T-helper 2 cell treated with Interferon-gamma antibody and Interleukin-4, amounts not matched to agents 5 μg/mL and 100 μg/mL, for 36 hours (primary cell): Measurements from ENCODE around the gene FBXO42.
"Not testable (repeated sequence)": the region's sequence is repeated elsewhere in the genome, so short reads cannot be mapped to it uniquely, and the experiment has no call there.

Experiments
- DNase-seq: peaks from one replicate; pipeline ENCODE4 v3.0.0; 2021; ENCODE audit warnings: low spot score
- H3K27ac Mint-ChIP-seq: one replicate; pipeline ENCODE4 v1.8.0; 2021; ENCODE audit warnings: mild to moderate bottlenecking, mixed read lengths
- H3K27me3 Mint-ChIP-seq: one replicate; pipeline ENCODE4 v1.8.0; 2021; ENCODE audit warnings: low read depth, mixed read lengths
- H3K36me3 Mint-ChIP-seq: one replicate; pipeline ENCODE4 v1.8.0; 2021; ENCODE audit warnings: low read depth, mixed read lengths
- H3K4me1 Mint-ChIP-seq: one replicate; pipeline ENCODE4 v1.8.0; 2021; ENCODE audit warnings: low read depth, mixed read lengths
- H3K4me3 Mint-ChIP-seq: one replicate; pipeline ENCODE4 v1.8.0; 2022; ENCODE audit warnings: mild to moderate bottlenecking, moderate library complexity, mixed read lengths
- H3K9me3 Mint-ChIP-seq: one replicate; pipeline ENCODE4 v1.8.0; 2021; ENCODE audit warnings: mixed read lengths

FBXO42 gene

GRCh38 chr1:16226490-16227179 lies 125.6 kb downstream of the FBXO42 start:
- no peak for DNase-seq
- peaks cover 38% of the 10 kb centered on the region for H3K27me3 Mint-ChIP-seq
- no peaks in the 10 kb centered on the region for H3K9me3 Mint-ChIP-seq
- H3K27ac Mint-ChIP-seq = no peak overlapping the region
- peaks cover 2% of the 10 kb centered on the region for H3K4me1 Mint-ChIP-seq
- H3K36me3 Mint-ChIP-seq = no peaks in the 10 kb centered on the region
- H3K4me3 Mint-ChIP-seq = no peak overlapping the region

- no peak for DNase-seq
- H3K4me3 Mint-ChIP-seq = no peak overlapping the region
- H3K36me3 Mint-ChIP-seq = no peaks in the 10 kb centered on the region
- H3K4me1 Mint-ChIP-seq = peaks cover 2% of the 10 kb centered on the region
- no peak overlapping the region for H3K27ac Mint-ChIP-seq
- no peaks in the 10 kb centered on the region for H3K9me3 Mint-ChIP-seq
- H3K27me3 Mint-ChIP-seq = peaks cover 41% of the 10 kb centered on the region
Observed at GRCh38 chr1:16226129-16226489, 126.2 kb downstream of the FBXO42 start.

GRCh38 chr1:16224472-16224871 lies 127.8 kb downstream of the FBXO42 start:
- H3K27me3 Mint-ChIP-seq = peaks cover 41% of the 10 kb centered on the region
- H3K9me3 Mint-ChIP-seq = no peaks in the 10 kb centered on the region
- no peak overlapping the region for H3K27ac Mint-ChIP-seq
- DNase-seq = no peak
- H3K36me3 Mint-ChIP-seq = no peaks in the 10 kb centered on the region
- H3K4me1 Mint-ChIP-seq = peaks cover 10% of the 10 kb centered on the region
- no peak overlapping the region for H3K4me3 Mint-ChIP-seq

GRCh38 chr1:16222716-16223115 lies 129.6 kb downstream of the FBXO42 start:
- H3K4me1 Mint-ChIP-seq = peaks cover 14% of the 10 kb centered on the region
- H3K27me3 Mint-ChIP-seq = peaks cover 28% of the 10 kb centered on the region
- not testable (repeated sequence) for DNase-seq, H3K36me3 Mint-ChIP-seq, H3K27ac Mint-ChIP-seq, H3K9me3 Mint-ChIP-seq, H3K4me3 Mint-ChIP-seq

DNA sequence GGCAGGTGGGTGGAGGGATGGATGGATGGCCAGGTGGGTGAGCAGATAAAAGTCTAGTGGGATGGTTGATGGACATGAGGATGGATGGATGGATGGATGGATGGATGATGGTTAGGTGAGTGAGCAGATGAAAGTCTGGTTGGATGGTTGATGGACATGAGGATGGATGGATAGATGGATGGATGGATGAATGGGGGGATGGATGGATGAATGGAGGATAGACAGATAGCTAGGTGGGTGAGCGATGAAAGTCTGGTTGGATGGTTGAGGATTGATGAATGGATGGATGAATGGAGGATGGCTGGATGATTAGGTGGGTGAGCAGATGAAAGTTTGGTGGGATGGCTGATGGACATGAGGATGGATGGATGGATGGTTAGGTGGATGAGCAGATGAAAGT lies 130.8 kb downstream of the FBXO42 start:
- H3K4me3 Mint-ChIP-seq = no peak overlapping the region
- H3K27me3 Mint-ChIP-seq = peaks cover 19% of the 10 kb centered on the region
- no peaks in the 10 kb centered on the region for H3K36me3 Mint-ChIP-seq
- DNase-seq = no peak
- no peak overlapping the region for H3K27ac Mint-ChIP-seq
- H3K4me1 Mint-ChIP-seq = peaks cover 16% of the 10 kb centered on the region
- H3K9me3 Mint-ChIP-seq = no peaks in the 10 kb centered on the region

DNA sequence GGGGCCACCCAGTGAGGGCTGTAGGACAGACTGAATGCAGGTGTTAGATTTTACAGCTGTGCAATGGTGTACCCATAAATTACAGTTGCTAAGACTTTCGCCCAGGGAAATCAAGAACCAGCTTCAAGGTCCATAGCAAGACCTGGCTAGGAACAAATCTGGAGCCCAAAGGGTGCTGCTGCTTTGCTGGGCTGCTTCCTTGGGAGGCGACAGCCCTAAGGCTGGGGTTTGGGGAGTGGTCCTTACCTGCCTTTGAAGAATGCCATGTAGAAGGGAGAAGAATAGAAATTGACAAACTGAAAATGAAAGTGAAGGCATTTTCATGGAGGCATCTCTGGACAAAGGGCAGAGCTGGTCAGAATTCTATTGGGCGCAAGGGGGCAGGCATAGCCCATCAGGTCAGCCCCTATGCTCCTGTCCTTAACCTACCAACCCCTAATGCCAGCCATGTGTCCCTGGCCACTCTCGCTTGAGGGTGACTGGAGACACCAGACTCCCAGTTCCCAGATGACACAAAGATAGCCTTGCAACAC lies 132.2 kb downstream of the FBXO42 start:
- H3K4me3 Mint-ChIP-seq = peak overlapping the region; percentile 45
- H3K27me3 Mint-ChIP-seq = peaks cover 10% of the 10 kb centered on the region
- H3K36me3 Mint-ChIP-seq = no peaks in the 10 kb centered on the region
- no peaks in the 10 kb centered on the region for H3K9me3 Mint-ChIP-seq
- no peak overlapping the region for H3K27ac Mint-ChIP-seq
- peaks cover 21% of the 10 kb centered on the region for H3K4me1 Mint-ChIP-seq
- DNase-seq = no peak

DNA sequence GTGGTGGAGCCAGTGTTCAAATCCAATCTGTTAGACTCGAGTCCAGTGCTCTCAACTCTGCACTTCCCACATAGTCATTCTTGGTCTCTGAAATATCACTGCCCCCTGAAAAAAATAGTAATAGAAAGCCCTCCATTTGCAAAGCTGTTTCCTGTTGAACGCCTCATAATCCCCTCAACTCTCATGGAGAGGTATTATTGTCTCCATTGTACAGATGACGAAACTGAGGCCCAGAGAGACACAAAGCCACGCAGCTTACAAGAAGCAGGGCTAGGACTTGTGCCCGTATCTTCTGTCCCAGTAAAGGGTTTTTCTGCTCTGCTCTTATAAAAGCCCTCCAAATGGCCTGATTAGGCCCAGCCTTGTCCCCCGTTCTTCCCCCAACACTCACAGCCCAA lies 133.6 kb downstream of the FBXO42 start:
- no peak overlapping the region for H3K27ac Mint-ChIP-seq
- DNase-seq = no peak
- H3K9me3 Mint-ChIP-seq = no peaks in the 10 kb centered on the region
- H3K4me1 Mint-ChIP-seq = peaks cover 21% of the 10 kb centered on the region
- no peak overlapping the region for H3K4me3 Mint-ChIP-seq
- H3K27me3 Mint-ChIP-seq = peaks cover 7% of the 10 kb centered on the region
- no peaks in the 10 kb centered on the region for H3K36me3 Mint-ChIP-seq

DNA sequence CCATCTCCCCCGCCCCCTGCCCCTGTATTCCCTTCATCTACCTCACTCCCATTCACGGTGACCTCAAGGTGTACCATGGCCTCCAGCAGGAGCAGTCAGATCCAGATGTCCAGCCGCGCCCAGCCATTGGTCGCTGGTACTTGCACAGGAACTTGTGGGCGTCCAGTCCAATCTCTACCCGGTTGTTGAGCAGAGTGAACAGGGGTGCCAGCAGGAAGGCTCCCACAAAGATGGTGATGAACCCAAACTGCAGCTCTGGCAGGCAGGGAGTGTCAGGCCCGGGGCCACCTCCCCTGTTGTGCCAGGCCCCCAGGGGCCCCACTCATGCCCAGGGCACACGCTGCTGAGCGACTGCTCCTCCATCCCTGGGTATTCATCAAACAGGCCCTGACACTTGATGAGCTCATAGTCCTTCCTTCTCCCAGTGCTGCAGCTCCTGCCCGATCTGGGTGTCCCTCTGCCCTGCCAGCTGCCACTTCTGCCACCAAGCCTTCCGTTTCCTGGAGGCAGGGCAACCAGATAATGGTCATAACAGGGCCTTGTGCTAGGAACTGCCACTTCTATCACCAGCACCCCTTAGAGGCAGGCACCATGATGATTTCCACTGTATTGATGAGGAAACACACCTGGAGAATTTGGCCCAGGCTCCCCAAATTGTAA lies 134.1 kb downstream of the FBXO42 start:
- H3K36me3 Mint-ChIP-seq = no peaks in the 10 kb centered on the region
- peaks cover 21% of the 10 kb centered on the region for H3K4me1 Mint-ChIP-seq
- H3K27ac Mint-ChIP-seq = peak overlapping the region; percentile 34
- no peak for DNase-seq
- peaks cover 7% of the 10 kb centered on the region for H3K27me3 Mint-ChIP-seq
- H3K9me3 Mint-ChIP-seq = no peaks in the 10 kb centered on the region
- H3K4me3 Mint-ChIP-seq = peak overlapping the region; percentile 31

- Mint-ChIP-seq H3K36me3 (no peaks in the 10 kb centered on the region), H3K27me3 (peaks cover 7% of the 10 kb centered on the region), H3K4me1 (peaks cover 21% of the 10 kb centered on the region), H3K4me3 (peak overlapping the region; percentile 85), H3K9me3 (no peaks in the 10 kb centered on the region), H3K27ac (peak overlapping the region; percentile 7)
- peak; percentile 90 for DNase-seq
Observed at GRCh38 chr1:16217061-16217785, 135.1 kb downstream of the FBXO42 start.

GRCh38 chr1:16215882-16216753 lies 136.2 kb downstream of the FBXO42 start:
- no peaks in the 10 kb centered on the region for H3K36me3 Mint-ChIP-seq
- DNase-seq = peak; percentile 58
- H3K4me3 Mint-ChIP-seq = peak overlapping the region; percentile 85
- peak overlapping the region; percentile 55 for H3K27ac Mint-ChIP-seq
- H3K27me3 Mint-ChIP-seq = peaks cover 6% of the 10 kb centered on the region
- no peaks in the 10 kb centered on the region for H3K9me3 Mint-ChIP-seq
- H3K4me1 Mint-ChIP-seq = peaks cover 21% of the 10 kb centered on the region

GRCh38 chr1:16215240-16215639 lies 137.0 kb downstream of the FBXO42 start:
- not testable (repeated sequence) for H3K9me3 Mint-ChIP-seq, DNase-seq, H3K36me3 Mint-ChIP-seq, H3K27ac Mint-ChIP-seq, H3K27me3 Mint-ChIP-seq, H3K4me3 Mint-ChIP-seq
- peaks cover 20% of the 10 kb centered on the region for H3K4me1 Mint-ChIP-seq

- H3K36me3 Mint-ChIP-seq = not testable (repeated sequence)
Observed at GRCh38 chr1:16213544-16213943, 138.7 kb downstream of the FBXO42 start.

DNA sequence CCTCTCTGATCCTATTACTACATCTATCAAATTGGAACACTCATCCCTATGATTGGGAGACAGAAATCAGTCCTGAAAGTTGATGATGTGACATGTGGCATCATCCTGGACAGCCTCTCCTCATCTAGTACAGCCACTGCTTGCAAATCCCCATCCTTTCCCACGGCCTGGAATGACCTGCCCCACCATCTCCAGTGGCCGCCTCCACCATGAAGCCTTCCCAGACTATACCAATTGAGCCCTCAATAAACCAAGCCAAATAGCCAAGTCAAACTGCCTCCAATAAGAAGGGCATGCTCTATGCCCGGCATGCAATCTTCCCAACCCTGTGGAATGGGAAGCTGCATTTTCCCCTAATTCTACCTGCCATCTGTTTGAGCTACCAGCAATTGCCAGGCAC lies 139.3 kb downstream of the FBXO42 start:
- Mint-ChIP-seq H3K4me3 (no peak overlapping the region), H3K4me1 (peaks cover 10% of the 10 kb centered on the region), H3K27me3 (peaks cover 8% of the 10 kb centered on the region), H3K36me3 (no peaks in the 10 kb centered on the region), H3K27ac (no peak overlapping the region), H3K9me3 (no peaks in the 10 kb centered on the region)
- no peak for DNase-seq

More at GRCh38 chr1:16213544-16213943, 138.7 kb downstream of the FBXO42 start:
- not testable (repeated sequence) for H3K27ac Mint-ChIP-seq, DNase-seq, H3K9me3 Mint-ChIP-seq, H3K27me3 Mint-ChIP-seq, H3K4me3 Mint-ChIP-seq
- H3K4me1 Mint-ChIP-seq = peaks cover 12% of the 10 kb centered on the region
